GM23338 (cell line): ENCODE results near the gene PHACTR2.

Experiments
- CTCF ChIP-seq, 2 experiments: fragments of 200-600 bp in 1 of 2; sonication (generic) in 1 of 2; conservative IDR thresholded peaks; 2 replicates each; pipeline versions ENCODE4 v1.5.1 to v1.6.1; 2016 to 2017; ENCODE audit warnings: antibody characterized with exemption in 2 of 2, low read depth in 2 of 2, mild to moderate bottlenecking in 2 of 2, moderate library complexity in 1 of 2
- POLR2AphosphoS5 ChIP-seq: IDR thresholded peaks from 2 replicates; pipeline ENCODE4 v1.6.1; 2016; ENCODE audit warnings: antibody characterized with exemption, low read depth

DNA sequence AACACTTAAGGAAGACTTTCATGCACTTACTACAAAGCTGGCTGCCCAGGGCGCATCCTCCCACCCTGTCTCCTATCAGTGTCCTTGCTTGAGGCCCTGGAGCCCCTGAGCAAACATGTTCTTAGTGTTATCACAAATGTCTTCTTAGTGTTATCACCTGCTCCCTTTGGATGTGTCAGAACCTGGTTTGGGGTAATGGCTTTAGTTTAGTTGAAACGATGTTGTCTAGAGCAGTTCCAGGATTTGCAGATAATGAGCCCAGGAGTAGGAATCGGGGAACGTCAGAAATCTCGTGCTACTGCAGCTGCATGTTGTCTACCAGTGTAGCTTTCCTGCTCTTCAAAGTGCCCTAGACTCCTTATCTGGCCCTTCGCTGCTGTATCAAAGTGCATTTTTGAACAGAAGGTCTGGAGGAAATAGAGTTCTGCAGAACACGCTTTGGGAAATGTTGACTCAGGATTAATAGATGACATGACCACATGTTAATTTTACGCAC lies 69.6 kb downstream of the PHACTR2 start:
- TF ChIP-seq CTCF (conservative IDR thresholded peaks at IDR 0.05; ENCODE audit: low read depth in 2 of 2) (no peak), POLR2AphosphoS5 (no peak)
